ENCODE measurements around the gene TMEM245.

TMEM245 gene

DNA sequence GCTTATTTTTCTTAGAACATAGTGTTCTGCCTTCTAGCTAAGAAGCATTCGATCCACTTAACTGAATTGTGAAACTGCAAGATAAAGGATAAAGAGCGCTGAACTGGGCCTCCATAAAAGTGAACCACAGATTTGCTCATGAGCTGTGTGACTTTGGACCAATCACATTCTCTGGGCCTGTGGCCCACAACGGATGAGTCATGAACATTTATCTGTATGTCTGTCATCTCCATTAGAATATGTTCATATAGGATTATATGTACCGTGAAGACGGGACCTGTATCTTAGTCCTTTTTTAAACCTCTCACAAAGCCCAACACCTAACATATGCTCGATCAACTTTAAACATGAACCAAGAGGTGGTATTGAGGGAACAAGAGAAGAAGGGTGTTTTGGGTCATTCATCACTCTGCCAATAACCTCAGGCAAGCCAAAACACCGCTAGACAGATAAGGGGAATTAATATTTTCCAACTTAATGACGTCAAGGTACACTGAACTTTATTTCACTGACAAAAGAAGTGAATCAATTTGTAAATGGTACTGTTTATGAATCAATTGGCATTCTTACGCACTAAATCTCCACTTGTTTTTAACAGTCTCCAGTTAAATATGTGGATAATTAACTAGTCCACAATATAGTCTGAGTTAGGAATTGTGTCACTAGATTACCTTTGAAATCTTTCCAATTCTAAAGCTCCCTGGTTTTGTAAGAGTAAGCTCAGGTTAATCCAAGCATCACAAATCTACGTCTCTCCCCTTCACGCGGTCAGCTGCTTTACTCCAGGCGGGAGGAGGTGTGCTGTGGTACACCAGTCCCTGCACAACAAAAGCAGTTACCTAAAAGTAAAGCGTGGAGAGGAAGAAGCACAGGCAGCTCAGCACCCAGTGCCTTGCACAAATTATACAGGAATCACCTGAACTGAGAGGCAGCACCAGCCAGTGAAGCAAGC, 1.6 kb downstream of the TMEM245 start:
- Histone ChIP-seq H3K4me1 (ENCODE audit: control insufficient read depth, insufficient read depth, low read length) (peaks cover 41% of the 10 kb centered on the region), H3K27me3 (ENCODE audit: control insufficient read depth, insufficient read depth, low read length) (no peaks in the 10 kb centered on the region), H3K9ac (ENCODE audit: low read length) (peak overlapping the region; percentile 95), H3K36me3 (ENCODE audit: control insufficient read depth, insufficient read depth, low read length) (no peaks in the 10 kb centered on the region), H3K27ac (ENCODE audit: low read depth, low read length) (no peak overlapping the region), H3K4me3 (ENCODE audit: low read depth, low read length) (peak overlapping the region; percentile 74), H3K9me3 (ENCODE audit: control insufficient read depth, insufficient read depth, low read depth, low read length) (no peaks in the 10 kb centered on the region)

DNA sequence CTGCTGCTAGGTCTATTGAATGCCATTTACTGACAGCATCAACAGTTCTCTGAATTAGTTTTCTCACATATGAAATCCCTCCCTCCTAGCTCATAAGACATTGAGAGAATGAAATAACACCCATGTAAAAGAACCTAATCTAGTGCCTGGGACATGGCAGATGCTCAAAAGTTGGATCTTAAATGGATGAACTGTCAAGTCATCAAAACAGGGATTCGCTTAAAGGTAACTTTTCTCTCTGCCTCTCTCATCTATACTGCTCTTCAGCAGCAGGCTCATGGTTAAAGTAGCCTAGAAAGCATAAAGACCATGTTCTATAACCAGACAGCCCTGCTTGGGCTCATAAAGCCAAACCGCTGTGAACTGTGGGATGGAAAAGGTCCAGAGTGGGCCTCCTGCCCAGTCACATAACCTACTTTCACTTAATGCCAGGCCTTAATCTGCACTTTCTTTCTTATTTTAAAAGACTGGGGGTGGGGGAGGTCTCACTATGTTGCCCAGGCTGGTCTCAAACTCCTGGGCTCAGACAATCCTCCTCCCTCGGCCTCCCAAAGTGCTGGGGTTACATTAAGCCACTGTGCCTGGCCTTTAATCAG, 3.7 kb downstream of the TMEM245 start:
- Histone ChIP-seq H3K4me3 (ENCODE audit: low read depth, low read length) (no peak overlapping the region), H3K4me1 (ENCODE audit: control insufficient read depth, insufficient read depth, low read length) (peaks cover 38% of the 10 kb centered on the region), H3K27me3 (ENCODE audit: control insufficient read depth, insufficient read depth, low read length) (no peaks in the 10 kb centered on the region), H3K36me3 (ENCODE audit: control insufficient read depth, insufficient read depth, low read length) (no peaks in the 10 kb centered on the region), H3K9ac (ENCODE audit: low read length) (no peak overlapping the region), H3K9me3 (ENCODE audit: control insufficient read depth, insufficient read depth, low read depth, low read length) (no peaks in the 10 kb centered on the region), H3K27ac (ENCODE audit: low read depth, low read length) (no peak overlapping the region)

DNA sequence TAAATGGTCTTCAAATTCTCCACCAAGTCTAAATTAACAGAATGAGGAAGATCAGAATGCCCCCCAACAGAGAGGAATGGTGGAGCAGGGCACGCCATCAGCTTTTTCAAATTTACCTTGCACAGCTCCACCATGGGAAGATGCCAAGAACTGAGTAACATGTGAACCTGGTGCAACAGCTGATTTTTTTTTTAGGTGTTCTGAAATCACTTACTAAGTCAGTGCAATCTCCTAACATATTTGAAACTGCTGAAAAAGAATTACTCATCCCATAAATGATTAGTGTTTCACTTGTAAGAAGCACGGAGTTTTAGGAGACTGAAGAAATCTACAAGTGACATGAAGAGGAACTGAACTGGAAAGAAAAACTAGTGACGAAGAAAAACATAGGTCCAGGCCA, 5.1 kb downstream of the TMEM245 start:
- H3K27ac ChIP-seq (ENCODE audit: low read depth, low read length), result no peak overlapping the region
- no peaks in the 10 kb centered on the region for H3K36me3 ChIP-seq (ENCODE audit: control insufficient read depth, insufficient read depth, low read length)
- H3K9me3 ChIP-seq (ENCODE audit: control insufficient read depth, insufficient read depth, low read depth, low read length), result no peaks in the 10 kb centered on the region
- no peak overlapping the region for H3K4me3 ChIP-seq (ENCODE audit: low read depth, low read length)
- H3K4me1 ChIP-seq (ENCODE audit: control insufficient read depth, insufficient read depth, low read length), result peaks cover 37% of the 10 kb centered on the region
- no peaks in the 10 kb centered on the region for H3K27me3 ChIP-seq (ENCODE audit: control insufficient read depth, insufficient read depth, low read length)
- H3K9ac ChIP-seq (ENCODE audit: low read length), result no peak overlapping the region

DNA sequence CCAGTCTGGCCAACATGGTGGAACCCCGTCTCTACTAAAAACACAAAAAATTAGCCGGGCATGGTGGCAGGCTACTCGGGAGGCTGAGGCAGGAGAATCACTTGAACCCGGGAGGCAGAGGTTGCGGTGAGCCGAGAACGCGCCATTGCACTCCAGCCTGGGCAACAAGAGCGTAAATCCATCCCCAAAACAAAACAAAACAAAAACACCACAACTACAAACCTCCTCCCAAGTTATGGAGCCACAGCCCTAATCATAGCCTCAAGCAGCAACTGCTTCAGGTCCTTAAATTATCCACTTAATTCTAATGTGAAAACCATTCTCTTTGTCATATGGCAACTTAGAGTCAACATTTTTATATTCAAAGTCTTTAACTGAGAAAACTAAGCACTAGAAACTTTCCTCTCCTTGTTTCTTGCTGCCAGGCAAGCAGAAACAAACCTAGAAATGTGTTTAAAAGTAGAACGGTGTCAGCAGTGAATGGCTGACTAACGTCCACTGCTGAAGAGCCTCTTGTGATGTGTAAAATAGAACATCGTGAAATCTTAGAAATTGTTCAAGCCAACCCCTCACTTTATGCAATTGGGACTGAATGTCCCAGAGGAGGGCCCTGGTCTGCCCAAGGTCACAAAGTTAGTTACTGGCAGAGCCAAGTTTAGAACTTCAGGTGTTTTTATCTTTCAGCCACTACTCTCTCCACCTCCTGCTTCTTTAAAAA, 5.7 kb downstream of the TMEM245 start:
- H3K4me1 ChIP-seq (ENCODE audit: control insufficient read depth, insufficient read depth, low read length), result peaks cover 40% of the 10 kb centered on the region
- H3K9ac ChIP-seq (ENCODE audit: low read length), result no peak overlapping the region
- H3K27me3 ChIP-seq (ENCODE audit: control insufficient read depth, insufficient read depth, low read length), result no peaks in the 10 kb centered on the region
- H3K27ac ChIP-seq (ENCODE audit: low read depth, low read length), result no peak overlapping the region
- H3K36me3 ChIP-seq (ENCODE audit: control insufficient read depth, insufficient read depth, low read length), result no peaks in the 10 kb centered on the region
- H3K4me3 ChIP-seq (ENCODE audit: low read depth, low read length), result no peak overlapping the region
- no peaks in the 10 kb centered on the region for H3K9me3 ChIP-seq (ENCODE audit: control insufficient read depth, insufficient read depth, low read depth, low read length)

- H3K9me3 ChIP-seq (ENCODE audit: control insufficient read depth, insufficient read depth, low read depth, low read length), result no peaks in the 10 kb centered on the region
- no peak overlapping the region for H3K27ac ChIP-seq (ENCODE audit: low read depth, low read length)
- H3K9ac ChIP-seq (ENCODE audit: low read length), result no peak overlapping the region
- no peak overlapping the region for H3K4me3 ChIP-seq (ENCODE audit: low read depth, low read length)
- no peaks in the 10 kb centered on the region for H3K27me3 ChIP-seq (ENCODE audit: control insufficient read depth, insufficient read depth, low read length)
- peaks cover 44% of the 10 kb centered on the region for H3K4me1 ChIP-seq (ENCODE audit: control insufficient read depth, insufficient read depth, low read length)
- no peaks in the 10 kb centered on the region for H3K36me3 ChIP-seq (ENCODE audit: control insufficient read depth, insufficient read depth, low read length)
These were observed 6.5 kb downstream of the TMEM245 start for GRCh38 chr9:109113254-109113653.

GRCh38 chr9:109110329-109111021, 9.3 kb downstream of the TMEM245 start:
- H3K9ac ChIP-seq (ENCODE audit: low read length), result no peak overlapping the region
- no peaks in the 10 kb centered on the region for H3K27me3 ChIP-seq (ENCODE audit: control insufficient read depth, insufficient read depth, low read length)
- peaks cover 30% of the 10 kb centered on the region for H3K4me1 ChIP-seq (ENCODE audit: control insufficient read depth, insufficient read depth, low read length)
- no peak overlapping the region for H3K4me3 ChIP-seq (ENCODE audit: low read depth, low read length)
- H3K27ac ChIP-seq (ENCODE audit: low read depth, low read length), result peak overlapping the region; percentile 18; the same call in 1 of the 2 replicates
- H3K36me3 ChIP-seq (ENCODE audit: control insufficient read depth, insufficient read depth, low read length), result peaks cover 5% of the 10 kb centered on the region
- no peaks in the 10 kb centered on the region for H3K9me3 ChIP-seq (ENCODE audit: control insufficient read depth, insufficient read depth, low read depth, low read length)

GRCh38 chr9:109109967-109110328, 9.8 kb downstream of the TMEM245 start:
- H3K9me3 ChIP-seq (ENCODE audit: control insufficient read depth, insufficient read depth, low read depth, low read length), result no peaks in the 10 kb centered on the region
- H3K4me1 ChIP-seq (ENCODE audit: control insufficient read depth, insufficient read depth, low read length), result peaks cover 30% of the 10 kb centered on the region
- H3K36me3 ChIP-seq (ENCODE audit: control insufficient read depth, insufficient read depth, low read length), result peaks cover 10% of the 10 kb centered on the region
- H3K27ac ChIP-seq (ENCODE audit: low read depth, low read length), result no peak overlapping the region
- no peak overlapping the region for H3K9ac ChIP-seq (ENCODE audit: low read length)
- no peak overlapping the region for H3K4me3 ChIP-seq (ENCODE audit: low read depth, low read length)
- H3K27me3 ChIP-seq (ENCODE audit: control insufficient read depth, insufficient read depth, low read length), result no peaks in the 10 kb centered on the region

DNA sequence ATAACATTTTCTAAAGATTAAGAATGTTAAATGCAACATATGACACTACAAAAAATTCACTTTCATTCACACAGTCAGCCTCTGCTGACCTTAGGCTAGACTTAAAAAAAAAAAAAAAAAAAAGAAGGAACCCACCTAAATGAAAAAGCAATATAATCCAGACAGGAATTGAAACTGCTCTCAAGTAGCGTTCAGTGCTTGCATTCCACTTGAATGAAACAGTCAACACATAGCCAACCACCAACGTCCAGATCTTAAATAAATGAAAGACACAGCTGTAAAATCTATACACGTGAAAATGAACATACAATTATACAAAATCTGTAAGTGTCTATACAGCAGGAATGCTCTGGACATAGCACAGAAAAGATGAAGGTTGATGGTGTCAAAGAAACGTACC, 11.4 kb downstream of the TMEM245 start:
- Histone ChIP-seq H3K36me3 (ENCODE audit: control insufficient read depth, insufficient read depth, low read length) (peaks cover 19% of the 10 kb centered on the region), H3K4me1 (ENCODE audit: control insufficient read depth, insufficient read depth, low read length) (peaks cover 22% of the 10 kb centered on the region), H3K27ac (ENCODE audit: low read depth, low read length) (no peak overlapping the region), H3K27me3 (ENCODE audit: control insufficient read depth, insufficient read depth, low read length) (no peaks in the 10 kb centered on the region), H3K9me3 (ENCODE audit: control insufficient read depth, insufficient read depth, low read depth, low read length) (no peaks in the 10 kb centered on the region), H3K9ac (ENCODE audit: low read length) (no peak overlapping the region), H3K4me3 (ENCODE audit: low read depth, low read length) (no peak overlapping the region)

- peaks cover 25% of the 10 kb centered on the region for H3K36me3 ChIP-seq (ENCODE audit: control insufficient read depth, insufficient read depth, low read length)
- H3K9ac ChIP-seq (ENCODE audit: low read length), result no peak overlapping the region
- H3K27me3 ChIP-seq (ENCODE audit: control insufficient read depth, insufficient read depth, low read length), result no peaks in the 10 kb centered on the region
- H3K27ac ChIP-seq (ENCODE audit: low read depth, low read length), result no peak overlapping the region
- no peak overlapping the region for H3K4me3 ChIP-seq (ENCODE audit: low read depth, low read length)
- no peaks in the 10 kb centered on the region for H3K9me3 ChIP-seq (ENCODE audit: control insufficient read depth, insufficient read depth, low read depth, low read length)
- peaks cover 22% of the 10 kb centered on the region for H3K4me1 ChIP-seq (ENCODE audit: control insufficient read depth, insufficient read depth, low read length)
These were observed 12.1 kb downstream of the TMEM245 start for GRCh38 chr9:109107402-109108240.

DNA sequence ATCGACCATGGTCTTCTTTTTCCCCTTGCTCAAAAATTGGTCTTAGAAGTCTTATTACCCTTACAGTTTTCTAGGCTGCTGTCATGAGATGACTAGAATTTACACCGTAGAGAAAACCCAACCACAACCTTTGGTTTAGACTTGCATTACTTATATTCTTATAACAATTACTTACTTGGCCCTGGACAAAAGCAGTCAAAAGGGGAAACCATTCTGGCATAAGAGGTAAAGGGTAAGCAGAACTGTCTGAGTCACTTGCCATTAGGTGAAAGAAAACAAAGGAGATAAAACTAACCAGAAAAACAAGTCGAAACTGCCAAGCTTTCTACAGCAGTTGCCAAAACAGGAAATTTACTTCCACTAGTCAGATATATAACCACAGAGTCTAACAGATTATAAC, 17.9 kb downstream of the TMEM245 start:
- no peaks in the 10 kb centered on the region for H3K9me3 ChIP-seq (ENCODE audit: control insufficient read depth, insufficient read depth, low read depth, low read length)
- no peaks in the 10 kb centered on the region for H3K27me3 ChIP-seq (ENCODE audit: control insufficient read depth, insufficient read depth, low read length)
- no peak overlapping the region for H3K9ac ChIP-seq (ENCODE audit: low read length)
- H3K4me3 ChIP-seq (ENCODE audit: low read depth, low read length), result no peak overlapping the region
- H3K36me3 ChIP-seq (ENCODE audit: control insufficient read depth, insufficient read depth, low read length), result peaks cover 31% of the 10 kb centered on the region
- no peak overlapping the region for H3K27ac ChIP-seq (ENCODE audit: low read depth, low read length)
- peaks cover 23% of the 10 kb centered on the region for H3K4me1 ChIP-seq (ENCODE audit: control insufficient read depth, insufficient read depth, low read length)

Data from HUES6 (cell line).